Activated naive CD4-positive, alpha-beta T cell (primary cell): ENCODE data around the gene PCBD2.
"Not testable (repeated sequence)": the region's sequence is repeated elsewhere in the genome, so short reads cannot be mapped to it uniquely, and the experiment has no call there.

Source experiments
- DNase-seq, 4 experiments: peaks; one replicate each; lab custom pipeline; 2025; lab: John Stamatoyannopoulos, UW

The PCBD2 gene

DNA sequence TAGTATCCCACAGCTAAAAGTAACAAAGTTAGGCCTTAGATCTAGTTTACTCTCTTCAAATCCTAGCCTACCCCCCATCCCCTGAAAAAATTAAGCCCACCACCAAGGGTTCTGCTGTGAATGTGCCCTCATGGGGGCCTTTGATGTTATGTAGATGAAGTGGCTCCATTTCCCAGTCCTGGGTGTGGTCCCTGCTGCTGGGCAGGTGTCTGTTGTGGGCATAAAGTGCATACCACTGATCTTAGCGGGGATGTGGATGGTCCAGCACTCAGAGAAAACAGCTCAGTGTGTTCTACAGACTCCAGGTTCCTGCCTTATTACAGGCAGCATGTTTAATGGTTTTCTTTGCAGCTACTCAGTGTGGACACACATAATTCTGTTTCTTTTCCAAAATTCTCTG is 1.9 kb downstream of the PCBD2 start:
- no peak for DNase-seq

DNA sequence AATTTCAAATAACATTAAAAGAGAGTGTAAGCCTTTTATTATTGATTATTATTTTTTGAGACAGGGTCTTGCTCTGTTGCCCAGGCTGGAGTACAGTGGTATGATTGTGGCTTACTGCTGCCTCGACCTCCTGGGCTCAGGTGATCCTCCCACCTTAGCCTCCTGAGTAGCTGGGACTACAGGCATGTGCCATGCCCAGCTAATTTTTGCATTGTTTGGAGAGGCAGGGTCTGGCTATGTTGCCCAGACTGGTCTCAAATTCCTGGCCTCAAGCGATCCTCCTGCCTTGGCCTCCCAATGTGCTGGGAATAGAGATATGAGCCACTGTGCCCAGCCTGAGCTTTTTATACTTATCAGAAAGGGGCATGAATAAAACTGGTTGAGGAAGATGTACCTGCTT is 5.8 kb downstream of the PCBD2 start:
- not testable (repeated sequence) for DNase-seq

DNA sequence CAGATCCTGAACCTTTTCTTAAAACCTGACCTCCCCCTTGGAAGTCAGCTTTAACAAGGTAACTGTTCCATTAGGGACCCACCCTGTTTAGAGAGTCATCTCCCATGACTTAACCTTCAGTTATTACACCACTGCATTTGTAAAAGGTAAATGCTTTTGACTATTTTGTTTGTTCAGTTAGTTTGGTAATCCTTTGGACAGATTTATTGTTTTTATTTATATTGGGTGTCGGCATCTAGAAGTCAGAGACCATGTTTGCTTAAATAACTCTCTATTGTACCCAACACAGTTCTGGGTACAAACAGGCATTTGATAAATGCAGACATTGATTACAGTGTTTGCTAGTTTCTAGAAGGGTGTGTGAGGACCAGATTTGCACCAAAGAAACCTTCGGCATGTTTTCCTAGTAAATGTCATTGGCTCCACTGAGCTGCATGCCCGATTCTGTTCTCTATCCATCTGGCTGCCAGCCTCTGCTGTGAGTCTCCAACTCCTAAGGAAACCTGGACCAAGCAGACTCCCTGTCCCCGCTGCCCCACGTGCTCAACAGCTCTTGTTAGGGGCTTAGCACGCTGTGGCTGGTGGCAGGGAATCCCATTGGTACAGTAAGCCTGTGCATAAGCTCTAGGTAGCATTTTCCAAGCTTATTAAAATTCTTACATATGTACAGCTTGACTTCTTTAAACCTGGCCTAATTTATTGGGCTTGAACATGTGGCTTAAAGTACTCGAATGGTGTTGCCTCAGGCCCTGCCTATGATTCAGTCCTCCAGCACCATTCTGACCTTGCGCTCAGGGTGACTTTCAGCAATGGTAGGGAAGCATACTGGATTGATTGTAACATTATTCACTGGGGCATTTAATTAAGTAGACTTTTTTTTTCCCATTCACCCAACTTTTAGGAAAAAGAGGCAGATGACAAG is 6.6 kb downstream of the PCBD2 start:
- no peak for DNase-seq

DNA sequence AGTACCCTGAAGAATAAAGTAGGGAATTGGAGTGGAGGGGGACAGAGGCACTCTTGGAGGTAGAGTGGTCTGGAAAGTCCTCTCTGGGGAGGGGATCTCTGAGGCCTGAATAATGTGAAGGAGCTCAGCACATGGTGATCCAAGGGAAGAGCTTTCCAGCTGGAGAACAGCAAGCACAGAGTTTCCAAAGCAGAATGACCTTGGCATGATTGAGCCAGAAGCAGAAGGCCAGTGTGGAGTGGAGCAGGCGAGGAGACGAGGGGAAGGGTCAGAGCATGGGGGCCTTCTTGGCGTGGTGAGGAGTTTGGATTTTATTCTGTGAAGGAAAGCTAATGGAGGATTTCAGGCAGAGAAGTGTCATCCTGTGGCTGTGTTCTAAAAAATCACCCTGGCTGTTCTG is 8.3 kb downstream of the PCBD2 start:
- DNase-seq = no peak

DNA sequence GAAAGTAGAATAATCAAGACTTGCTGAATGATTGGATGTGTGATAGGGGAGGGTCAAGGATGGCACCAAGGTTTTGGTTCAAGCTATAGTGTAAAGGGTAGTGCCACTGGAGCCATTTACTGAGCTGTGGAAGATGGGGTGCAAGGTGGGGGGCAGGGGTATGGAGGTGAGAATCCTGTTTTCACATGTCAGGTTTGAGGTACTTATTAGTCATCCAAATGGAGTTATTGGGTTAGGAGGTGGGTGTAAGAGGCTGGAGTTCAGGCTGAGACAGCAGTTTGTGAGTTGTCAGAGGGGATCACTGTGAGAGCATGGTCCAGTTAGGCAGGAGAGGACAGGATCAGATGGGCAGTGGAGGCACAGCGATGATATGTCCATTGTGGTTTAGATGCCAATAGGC is 8.9 kb downstream of the PCBD2 start:
- no peak for DNase-seq

DNA sequence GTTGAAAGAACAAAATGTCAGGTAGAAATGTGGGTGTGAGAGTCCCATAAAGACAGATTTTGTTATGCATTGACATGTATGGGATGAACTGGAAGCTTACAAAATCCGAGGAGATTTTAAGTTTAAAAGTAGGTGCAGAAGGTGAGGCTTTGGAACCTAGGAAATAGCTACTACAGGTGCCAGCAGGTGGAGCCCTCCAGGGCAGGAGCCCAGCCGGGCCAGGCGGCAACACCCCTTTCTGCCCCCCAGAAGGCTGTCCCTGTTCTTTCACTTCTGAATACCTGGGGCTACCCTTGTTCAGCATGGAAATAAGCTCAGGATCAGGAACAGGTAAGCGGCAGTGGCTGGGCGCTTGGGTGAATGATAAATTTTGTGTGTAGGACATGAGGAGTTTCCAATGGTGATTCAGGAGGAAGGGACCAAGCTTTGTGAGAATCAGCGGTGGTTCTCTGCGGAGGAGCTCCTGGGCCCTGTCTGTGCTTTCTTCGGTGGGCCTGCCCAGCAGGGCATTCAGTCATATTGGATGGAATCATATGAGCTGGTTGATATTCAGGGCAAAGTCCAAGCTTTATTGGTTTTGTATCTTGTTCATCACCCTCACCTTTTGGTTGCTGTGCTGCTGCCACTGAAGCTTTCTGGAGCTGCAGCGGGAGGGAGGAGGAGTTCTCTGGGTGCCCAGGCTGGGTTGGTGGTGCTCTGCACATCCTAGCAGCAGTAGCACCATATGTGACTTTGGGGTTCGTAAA is 12.3 kb downstream of the PCBD2 start:
- DNase-seq = no peak

DNA sequence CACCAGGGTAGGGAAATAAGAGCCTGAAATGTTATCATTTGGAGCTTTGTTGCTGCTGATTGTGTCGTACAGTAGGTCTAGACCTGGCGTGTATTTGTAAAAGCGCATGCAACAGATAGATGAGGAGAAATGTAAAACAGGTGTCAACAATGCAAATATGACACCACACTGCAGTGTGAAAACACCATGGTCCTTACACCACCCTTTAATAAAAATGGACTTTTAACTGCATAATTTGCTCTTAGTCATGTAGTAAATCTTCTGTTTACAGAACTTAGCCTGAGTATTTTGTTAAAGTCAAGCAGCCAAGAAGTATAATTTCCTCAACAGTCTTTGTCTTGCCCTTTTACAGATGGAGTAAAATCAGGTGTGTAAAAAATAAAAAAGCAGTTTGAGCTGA is 13.9 kb downstream of the PCBD2 start:
- no peak for DNase-seq

DNA sequence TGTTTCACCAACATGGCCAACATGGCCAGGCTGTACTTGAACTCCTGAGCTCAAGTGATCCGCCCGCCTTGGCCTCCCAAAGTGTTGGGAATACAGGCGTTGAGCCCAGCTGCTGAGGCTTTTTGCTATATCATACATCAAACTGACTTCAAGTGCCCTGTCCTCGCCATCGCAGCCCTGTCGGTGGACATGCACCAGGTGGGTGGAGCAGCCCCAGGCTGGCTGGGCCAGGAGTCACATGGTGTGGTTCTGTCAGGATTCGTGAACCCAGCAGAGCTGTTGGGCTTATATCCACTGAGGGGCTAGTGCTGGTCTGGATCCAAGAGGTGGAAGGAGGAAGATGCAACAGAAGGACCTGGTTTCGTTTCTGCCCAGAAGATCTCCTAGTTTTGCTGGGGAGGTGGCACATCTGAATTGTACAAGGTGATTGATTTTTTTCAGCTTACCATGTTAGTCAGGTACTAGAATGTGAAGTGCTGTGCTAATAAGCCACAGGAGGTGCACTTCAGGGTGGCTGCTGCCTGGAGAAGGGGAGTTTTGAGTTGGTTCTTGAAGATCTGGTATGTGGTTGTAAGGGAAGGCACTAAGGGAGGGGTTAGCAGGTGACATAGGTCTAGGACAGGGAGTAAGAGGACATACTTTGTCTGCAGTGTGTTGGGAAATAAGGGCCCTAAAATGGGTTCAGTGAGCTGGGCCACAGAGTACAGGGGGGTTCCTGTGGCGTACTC is 16.1 kb downstream of the PCBD2 start:
- DNase-seq = no peak

DNA sequence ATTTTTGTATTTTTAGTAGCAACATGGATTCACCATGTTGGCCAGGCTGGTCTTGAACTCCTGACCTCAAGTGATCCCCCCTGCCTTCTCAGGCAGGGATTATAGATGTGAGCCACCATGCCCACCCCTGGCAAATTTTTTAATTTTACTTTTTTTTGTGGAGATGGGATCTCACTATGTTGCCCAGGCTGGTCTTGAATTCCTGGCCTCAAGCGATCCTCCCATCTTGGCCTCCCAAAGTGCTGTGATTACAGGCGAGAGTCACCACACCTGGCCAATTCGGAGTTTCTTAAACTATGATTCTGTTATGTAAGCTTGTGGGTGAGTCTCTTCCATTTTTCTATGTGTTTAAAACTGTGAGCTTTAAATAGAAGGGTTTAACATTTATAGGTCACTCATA is 27.6 kb downstream of the PCBD2 start:
- no peak for DNase-seq

DNA sequence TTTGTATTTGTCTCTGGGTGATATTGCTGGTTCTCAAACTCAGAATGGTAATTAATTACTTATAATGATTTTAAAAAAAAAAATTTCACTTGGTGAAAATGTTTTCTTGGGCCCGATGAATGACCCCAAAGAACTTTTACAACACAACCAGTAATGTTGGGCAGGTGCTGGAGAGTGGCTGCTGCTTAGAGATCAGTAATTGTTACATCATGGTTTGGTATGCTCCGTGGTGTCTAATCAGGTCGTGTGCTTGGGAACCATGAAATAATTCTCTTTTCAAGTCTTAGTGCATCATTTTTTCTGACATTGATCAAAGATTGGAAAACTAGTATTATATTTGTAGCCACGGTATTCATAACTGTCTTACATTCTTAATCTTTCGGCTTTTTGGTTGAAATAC is 29.3 kb downstream of the PCBD2 start:
- no peak for DNase-seq

DNA sequence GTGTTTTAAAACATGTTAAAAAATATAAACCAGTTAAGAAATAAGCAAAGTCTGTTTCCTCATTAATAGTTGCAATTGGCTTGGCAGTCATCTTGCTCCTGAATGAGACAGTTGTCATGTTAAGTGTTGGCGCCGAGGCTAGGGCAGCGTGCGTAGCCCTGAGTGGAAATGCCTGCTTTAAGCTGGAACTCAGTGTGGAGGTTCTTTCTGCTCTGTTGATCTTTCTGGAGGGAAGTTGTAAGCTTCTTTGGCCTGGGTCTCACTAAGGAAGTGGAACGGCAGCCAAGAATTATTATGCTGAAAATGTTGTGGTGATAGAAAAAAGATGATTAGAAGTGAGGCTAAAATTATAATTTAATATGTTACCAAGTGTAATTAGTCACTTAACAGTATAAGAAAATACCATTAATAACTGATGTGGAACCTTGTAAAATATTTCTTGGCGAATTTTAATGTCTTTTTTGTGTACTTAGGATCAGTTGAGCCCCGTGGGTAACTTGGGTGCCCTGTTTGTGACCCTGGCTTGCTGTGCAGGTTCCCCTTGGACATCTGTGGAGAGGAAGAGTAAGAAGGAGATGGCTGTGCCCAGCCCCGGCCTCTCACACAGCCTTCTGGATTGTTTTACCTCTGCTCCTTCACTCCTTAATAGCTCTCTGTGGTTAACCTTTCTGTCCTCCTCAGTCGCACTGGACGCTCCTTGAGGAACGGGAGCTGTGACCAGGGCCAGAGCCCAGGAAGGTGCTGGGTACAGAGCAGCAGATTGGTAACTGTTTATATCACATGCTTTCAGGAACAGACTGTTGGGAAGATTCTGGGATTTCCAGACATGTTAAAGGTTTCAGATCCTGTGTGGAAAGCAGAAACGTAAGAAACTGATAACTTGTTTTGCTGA is 31.0 kb downstream of the PCBD2 start:
- no peak for DNase-seq

DNA sequence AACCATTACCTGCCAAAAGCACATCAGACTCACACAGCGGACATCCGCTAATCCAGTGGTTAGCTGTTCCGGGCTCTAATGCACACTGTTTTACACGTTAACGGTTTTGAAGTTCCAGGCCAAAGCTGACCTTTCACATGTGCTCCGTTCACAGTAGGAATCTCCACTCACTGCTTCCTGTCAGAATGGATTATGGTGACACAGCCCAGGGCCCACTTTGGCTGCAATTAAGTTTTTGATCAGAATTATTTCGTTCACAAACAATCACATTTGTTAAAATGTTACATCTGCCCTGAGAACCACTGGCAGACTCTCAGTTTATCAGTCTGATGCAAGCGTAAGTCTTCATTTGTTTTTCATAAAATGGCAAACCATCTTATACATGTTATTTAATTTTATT is 32.6 kb downstream of the PCBD2 start:
- no peak for DNase-seq

DNA sequence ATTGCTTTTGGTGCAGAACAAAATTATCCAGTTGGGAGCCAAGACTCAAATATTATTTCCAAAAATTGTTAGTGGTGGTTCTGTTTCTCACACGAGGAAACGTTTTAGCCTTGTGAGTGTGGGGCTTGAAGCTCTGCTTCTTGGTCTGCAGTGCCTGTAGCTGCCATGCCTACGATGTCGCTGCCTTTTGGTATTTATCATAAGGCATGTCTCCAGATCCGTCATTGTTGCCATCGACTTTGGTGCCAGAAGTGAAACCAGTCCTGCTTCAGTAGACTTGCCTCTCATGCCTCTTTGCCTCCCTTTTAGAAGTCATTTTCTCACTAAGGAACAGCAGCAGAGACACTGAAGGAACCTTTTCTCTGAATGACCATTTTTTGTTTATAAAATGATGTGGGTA is 33.1 kb downstream of the PCBD2 start:
- no peak for DNase-seq

DNA sequence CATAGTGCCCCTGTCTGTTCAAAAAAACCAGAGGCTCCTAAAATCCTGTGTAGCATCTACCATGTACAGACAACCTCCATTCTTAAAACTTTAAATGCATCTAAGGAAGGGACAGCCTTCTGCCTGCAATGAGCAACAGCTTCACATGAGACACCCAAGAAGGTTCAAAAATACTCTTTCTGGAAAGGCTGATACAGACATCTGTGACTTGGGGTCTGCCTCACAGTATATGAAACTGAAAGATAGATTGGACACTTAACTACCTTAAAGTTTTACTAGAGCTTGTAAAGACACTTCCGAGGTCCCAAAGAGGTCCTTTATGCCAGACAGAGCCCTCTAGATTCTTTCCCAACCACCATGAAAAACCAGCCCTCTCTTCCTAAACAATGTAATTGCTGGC is 34.6 kb downstream of the PCBD2 start:
- DNase-seq = no peak

DNA sequence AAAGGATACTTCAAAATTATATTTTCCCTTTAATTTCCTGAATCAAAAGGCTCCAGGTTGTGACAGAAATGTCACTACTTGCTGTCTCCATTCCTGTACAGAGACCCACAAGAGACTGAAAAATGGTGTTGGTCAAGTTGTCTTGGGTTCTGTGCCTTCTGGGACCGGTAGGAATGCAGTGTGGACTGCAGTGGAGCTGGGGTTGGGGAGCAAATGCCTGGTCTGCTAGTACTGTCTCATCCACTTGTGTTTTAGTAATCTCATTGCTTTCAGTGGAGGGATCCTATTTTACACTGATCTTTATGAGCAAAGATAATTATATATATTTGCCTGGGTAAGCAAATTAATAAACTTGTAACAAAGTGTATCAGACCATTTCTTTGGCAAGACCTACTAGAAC is 38.6 kb downstream of the PCBD2 start:
- DNase-seq = no peak

DNA sequence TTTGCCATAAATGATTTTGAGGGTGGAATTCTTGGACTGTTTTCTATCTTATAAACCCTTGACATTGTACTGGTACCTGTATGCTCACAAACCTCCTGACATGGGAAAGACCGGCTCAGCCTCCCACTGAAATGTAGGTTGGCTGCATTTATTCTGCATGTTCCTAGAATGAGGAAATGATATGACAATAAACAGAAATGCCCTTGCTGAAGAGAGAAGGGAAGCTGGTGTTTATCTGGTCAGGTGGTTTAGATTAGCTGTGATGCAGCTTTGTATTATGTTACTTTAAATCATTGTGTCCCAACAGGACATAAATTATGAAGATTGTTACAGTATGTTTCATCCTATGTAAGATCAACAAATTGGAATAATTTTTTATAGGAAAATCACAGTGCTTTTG is 39.7 kb downstream of the PCBD2 start:
- no peak for DNase-seq

DNA sequence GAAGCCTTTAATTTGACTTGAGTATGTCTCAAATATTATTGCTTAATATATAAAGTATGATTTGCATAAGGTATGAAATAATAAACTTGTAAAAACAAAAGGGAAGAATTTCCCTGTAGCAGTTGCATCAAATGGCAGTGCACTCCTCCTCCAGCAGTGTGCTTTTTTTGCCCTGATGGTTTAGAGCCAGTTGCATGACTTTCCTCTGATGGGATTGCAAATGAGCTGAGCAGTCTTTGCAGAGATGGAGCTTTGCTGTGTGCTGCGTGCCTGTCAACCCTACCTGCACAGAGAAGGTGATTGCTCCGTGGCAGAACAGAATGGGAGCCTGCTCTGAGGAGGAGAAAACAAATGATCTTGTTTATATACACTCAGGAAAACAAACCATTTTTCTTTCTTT is 40.1 kb downstream of the PCBD2 start:
- DNase-seq = no peak

DNA sequence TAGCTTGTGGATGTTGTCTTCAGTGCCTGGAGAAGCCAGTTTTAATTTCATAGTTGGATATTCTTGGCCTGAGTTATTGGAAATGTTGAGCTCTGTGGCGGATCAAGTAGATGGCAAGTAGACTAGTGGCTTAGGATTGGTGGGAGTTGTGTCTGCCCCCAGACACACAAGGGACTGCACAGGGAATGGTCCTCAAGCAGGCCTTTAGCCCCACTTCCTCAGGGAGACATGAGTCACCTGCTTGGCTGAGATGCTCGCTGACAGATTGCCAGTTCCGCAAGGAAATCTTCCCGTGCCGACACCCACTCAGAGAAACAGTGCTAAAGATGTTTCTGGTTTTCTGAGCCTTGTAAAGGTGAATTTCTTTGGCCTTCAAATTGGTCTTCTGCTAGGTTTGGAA is 44.0 kb downstream of the PCBD2 start:
- no peak for DNase-seq

DNA sequence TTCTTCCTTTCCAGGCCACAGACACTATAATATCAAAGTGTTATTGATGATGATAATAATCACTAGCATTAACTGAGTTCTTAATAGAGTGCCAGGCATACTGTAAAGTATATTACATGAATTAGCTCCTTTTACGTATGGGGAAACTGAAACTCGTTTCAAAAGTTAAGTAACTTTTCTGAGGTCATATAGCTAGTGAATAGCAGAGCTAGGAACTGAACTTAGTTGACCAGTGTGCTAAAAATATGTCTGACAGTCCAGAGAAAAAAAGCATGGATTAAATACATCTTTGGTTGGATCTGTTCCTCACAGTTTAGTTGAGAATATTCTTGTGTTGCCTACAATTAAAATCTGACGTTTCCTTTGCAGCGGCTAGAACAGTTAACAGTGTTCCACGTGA is 44.4 kb downstream of the PCBD2 start:
- DNase-seq = no peak

DNA sequence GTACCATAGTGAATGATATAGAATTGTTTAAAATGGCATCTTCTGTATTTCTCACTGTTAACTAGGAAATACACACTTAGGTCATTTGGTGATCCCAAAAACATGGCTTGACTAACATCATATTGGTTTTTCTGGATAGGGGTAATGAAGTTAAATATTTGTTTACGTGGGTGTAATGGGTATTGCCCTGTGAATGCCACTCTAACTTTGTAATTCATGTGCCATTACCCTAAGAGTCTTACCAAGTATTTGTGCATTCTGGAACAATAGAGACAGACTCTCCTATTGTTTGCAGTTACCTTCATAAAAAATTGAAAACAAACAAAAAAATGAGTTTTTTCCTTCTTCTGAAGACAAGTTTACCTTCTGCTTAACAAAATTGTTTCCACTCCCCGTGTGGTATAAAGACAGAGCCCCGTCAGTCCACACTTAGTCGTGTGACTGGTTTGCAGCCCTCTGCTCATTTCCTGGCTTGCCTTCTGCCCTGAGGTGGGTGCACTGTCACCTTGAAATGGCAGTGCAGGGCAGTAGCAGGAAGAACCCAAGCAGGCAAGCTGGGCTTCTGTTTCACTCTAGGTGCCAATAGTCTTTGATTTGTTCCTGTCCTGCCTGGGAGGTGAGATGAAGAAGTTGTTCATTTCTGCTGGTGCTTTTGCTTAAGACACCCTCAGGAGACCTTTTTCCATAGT is 53.1 kb downstream of the PCBD2 start:
- no peak for DNase-seq

DNA sequence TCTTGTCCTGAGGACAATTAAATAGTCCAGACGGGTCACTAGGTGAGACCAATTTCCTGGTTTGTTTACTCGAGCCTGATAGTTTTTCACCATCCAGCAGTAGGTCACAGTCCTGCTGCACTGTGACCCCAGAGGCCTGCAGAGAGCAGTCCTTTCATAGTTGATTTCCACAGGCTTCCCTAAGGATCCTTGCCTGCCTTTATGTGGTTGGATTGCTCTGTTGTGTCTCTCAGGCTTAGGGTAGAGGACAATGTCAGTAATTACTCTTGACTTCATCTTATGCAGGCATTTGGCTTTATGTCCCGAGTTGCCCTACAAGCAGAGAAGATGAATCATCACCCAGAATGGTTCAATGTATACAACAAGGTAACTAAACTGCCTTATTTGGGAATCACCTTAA is 53.8 kb downstream of the PCBD2 start:
- no peak for DNase-seq
